GM18861 (cell line): ENCODE measurements around the gene GPS2.

ENCODE experiments used
- ATAC-seq: cut with Tn5 transposase; IDR thresholded peaks from one replicate; pipeline ENCODE4 v1.9.1; 2021; ENCODE audit not compliant: unreplicated experiment

Gene GPS2

DNA sequence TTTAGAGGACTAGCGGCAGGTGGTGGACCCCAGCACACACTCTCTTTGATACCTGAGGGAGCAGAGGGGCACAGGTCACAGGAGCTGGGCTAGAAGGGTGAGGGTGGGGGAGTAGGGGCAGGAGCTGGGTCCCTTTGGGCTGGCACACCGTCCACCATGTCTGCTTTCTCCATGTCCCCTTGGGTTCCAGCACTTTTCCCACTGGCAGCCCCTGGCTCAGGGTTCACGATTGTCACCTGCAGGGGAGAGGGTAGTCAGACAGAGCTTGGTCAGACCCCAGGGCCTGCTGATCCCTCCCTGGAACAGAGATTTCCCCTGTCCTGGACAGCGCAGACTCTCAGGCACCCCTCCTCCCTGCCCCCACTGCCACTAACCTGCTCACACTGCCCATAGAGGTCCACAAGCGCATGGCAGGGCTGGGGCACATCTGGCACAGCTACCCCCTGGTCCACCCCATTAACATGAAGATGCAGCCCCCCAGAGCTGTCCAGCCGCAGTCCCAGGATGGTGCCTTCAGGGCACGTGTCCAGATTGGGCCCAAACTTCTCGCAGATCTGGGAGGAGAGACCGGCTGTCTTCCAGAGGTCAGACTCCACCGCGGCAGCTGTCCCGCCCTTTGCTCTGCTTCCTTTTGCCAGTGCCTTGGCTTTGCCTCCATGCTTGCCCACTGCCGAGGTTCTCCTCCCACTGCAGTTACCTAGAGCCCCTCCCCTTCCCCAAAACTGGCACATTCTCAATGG lies 3.1 kb upstream of the GPS2 start:
- no peak for ATAC-seq

DNA sequence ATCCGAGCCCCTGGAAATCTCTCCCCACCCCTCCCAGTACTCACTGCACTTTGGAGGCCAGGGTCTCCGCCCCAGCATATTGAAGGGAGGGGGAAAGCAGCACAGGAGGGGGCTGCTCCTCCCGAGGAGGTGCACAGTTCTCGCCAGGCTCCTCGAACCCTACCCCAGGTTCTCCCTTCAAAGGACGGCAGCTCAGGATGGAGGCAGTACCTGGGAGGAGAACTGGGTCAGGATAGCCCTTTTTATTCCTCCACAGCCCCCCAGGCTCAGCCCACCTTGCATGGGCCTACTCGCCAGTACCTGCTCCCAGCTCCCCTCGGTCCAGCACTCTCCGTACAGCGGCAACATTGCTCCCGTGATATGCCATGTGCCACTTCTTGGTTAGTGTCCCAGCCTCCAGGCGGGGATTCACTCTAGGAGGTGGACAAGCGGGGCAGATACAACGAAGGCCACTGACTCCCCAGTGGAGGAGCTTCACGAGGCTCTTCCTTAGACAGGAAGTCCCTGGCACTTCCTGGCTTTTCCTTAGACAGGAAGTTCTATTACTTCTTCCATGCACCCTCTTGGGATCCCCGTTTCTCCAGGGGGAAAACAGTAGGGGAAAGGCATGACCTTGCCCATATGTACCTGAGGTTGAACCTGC lies 2.1 kb upstream of the GPS2 start:
- no peak for ATAC-seq

DNA sequence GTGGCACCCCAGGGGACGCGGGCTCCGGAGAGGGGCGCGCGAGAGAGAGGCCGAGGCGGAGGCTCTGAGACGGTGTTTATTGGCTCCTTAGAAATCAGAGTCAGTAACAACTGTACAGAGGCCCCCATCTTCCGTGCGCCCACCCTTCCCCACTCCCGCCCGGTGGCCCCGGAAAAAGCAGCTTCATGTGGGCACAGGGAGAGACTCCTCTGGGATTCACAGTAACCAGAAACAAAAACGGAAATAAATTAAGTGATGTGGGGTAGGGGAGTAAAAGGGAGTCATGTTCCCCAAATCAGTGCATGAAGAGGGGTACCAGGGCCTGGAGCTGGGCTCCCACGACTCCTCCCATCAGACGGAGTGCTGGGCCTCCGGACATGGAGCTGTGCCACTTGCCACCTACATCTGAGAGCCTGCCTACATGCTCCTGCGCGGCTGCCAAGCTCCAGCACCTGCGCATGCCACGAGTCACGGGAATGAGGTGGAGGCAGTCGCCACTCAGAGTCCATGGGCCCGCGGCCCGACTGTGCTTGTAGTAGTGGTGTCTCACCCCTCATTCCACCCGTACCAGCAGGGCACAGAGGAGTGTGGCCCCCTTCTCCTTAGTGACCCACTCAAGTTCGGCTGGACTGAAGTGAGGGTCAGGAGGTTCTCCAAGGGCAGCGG lies 543 bp upstream of the GPS2 start:
- no peak for ATAC-seq

DNA sequence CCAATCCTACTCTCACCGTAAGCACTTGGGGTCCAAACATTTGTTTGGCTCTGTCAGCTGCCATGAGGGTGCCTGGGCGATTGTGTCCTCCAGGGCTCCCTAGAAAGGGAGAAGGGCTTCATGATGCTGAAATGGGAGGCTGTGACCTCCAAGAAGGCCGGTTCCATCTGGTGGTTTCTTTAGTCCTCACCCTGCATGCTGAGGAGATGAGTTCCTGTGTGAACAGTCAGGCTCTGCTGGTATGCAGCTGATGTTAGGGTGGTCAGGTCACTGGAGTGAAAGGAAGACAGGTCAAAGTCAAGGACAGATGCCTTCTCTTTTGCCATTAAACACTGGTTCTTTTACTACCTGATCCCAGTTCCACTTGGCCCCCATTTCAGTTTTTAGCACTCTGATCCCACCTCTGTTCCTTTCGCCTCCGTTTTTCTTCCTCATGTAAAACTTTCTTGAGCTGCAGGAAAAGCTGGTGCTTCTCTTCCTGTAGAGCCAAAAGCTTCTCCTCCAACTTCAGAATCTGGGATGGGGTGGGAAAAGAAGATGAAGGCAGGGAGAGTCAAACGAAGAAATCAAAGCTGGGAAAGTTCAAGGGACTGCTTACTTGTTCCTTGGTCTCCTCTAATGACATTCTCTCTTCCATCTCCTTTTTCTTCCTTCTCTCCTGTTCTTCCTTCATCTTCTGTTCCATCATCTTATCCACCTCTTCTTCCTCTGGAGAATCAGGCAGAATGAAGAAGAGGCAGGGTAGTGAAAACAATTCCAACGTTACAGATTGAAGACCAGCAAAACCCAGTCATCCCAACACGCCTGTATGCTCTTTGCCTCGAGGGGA lies 1.1 kb downstream of the GPS2 start:
- ATAC-seq, result no peak

DNA sequence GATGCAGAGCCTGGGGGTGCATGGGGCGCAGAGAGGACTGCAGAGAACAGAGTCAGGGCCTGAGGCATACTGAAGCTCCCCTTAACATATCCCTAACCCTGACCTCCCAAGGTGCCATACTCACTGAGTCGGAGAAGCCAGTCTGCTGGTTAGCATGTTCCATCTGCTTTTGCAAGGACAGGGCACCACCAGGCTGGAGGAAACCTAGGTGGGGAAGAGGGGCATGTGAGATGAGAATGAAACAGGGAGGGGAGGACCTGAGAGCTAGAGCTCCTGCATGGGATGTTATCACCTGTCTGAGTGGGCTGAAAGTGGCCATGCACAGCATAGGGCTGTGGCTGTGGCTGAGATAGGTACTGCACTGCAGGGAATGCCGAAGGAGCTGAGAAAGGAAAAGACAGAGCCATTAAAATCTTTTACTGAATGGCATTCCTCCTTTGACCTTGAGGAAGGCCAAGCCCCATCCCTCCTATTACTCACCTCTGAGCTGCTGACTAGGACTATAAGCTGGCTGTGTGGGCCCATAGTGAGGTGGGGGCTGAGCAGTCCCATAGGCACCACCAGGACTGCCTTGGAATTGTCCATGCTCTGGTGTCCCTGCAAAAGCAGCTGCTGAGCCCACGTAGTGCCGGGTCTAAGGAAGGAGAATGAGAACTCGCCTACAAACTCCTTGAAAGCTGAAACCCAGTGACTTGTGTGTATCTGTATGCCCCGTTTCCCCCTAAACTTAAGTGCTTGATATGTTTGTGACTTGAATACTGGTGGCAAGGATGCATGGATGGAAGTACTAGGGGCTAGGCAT lies 1.9 kb downstream of the GPS2 start:
- ATAC-seq, result no peak

DNA sequence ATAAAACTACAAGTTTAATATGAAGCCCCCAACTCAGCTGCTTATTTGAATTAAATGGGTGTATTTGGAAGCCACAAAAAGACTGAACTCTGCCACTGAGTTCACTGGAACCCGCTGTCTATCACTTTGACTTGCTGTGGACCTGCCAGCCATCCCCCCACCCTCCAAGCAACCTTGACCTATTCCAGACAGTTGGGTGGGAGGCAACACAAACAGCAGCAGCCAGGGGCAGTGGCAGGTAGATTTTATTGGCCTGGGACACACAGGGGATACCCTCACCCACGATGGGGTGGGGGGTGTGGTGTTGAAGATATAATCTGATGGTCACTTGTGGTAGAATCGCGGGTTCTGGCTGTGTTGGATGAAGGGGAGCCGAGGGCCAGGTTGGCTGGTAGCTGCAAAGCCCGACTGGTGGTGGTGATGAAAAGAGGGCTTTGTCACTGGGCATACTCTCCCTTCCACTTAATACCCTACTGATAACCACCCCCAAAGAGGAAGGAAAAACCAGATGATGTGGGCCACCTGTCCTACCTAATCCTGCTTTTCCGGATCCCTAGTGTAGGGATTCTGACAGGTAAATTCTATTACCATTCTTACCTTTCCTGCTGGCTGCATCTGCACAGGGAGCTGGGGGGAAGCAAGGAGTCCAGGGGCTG lies 2.6 kb downstream of the GPS2 start:
- ATAC-seq, result no peak

DNA sequence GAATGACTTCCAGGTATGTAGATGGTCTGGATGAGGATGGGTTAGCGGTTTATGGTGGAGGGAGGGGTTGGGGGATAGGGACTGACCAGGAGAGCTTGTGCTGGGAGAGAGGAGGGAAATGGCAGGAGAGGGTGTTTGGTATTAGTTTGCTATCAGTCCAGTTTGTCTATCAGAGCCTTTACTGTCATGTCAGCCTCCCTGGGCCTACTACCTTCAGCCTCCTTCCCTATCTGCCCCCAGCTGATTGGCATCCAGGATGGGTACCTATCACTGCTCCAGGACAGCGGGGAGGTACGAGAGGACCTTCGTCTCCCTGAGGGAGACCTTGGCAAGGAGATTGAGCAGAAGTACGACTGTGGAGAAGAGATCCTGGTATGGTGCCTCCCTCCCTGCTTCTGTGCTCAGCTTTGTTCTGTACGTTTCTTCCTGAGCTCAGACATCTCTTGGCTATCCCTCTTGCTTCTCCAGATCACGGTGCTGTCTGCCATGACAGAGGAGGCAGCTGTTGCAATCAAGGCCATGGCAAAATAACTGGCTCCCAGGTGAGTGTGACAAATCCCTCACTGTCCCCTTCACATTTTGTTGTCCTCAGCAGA lies 4.0 kb downstream of the GPS2 start:
- ATAC-seq, result no peak

DNA sequence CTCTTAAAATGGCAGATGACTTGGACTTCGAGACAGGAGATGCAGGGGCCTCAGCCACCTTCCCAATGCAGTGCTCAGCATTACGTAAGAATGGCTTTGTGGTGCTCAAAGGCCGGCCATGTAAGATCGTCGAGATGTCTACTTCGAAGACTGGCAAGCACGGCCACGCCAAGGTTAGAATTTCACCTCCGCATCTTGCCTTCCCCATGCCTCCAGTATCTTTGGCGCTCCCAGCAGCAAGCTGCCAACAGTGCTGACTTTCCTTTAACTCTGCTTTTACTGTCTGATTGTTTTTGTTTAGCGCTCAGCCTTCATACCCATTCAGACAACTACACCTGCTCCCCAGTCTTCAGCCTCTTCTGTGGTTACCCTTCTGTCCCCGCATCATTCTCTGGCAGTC lies 5.5 kb downstream of the GPS2 start:
- no peak for ATAC-seq

DNA sequence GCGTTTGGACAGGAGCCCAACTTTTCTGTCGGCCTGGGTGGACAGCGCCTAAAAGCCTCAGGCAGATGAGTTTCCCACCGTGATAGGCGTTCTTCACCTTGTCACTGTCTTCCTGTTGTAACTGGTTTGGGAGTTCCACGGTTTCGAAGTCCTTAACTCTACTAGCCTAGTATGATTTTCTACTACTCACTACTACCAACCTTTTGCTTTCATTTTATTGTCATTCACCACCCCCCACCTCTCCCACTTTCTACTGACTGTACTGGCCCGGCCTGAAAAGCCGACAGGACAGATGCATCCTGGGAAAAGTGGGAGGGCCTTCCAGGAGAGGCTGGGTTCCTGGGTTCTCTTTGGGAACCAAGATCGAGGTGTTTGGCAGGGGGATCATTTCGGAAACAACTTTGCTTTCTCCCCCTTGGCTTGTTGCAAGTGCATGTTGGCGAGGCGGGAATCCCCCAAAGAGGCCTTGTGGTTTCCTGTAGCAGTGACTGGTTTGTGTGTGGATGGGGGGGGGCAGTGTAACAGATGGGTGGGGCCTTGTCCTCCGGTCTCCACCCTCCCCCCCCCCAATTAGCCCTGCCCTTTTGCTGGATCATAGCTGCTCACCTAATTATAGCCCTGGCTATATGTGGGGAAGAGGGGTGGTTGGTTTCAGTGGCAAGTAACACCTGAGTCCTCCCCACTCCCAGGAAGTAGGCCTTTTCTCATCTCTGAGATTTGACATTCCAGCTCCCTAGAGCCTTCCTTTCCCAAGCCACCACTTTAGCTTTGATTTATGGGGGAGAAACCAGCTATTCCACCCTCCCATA lies 6.3 kb downstream of the GPS2 start:
- no peak for ATAC-seq

DNA sequence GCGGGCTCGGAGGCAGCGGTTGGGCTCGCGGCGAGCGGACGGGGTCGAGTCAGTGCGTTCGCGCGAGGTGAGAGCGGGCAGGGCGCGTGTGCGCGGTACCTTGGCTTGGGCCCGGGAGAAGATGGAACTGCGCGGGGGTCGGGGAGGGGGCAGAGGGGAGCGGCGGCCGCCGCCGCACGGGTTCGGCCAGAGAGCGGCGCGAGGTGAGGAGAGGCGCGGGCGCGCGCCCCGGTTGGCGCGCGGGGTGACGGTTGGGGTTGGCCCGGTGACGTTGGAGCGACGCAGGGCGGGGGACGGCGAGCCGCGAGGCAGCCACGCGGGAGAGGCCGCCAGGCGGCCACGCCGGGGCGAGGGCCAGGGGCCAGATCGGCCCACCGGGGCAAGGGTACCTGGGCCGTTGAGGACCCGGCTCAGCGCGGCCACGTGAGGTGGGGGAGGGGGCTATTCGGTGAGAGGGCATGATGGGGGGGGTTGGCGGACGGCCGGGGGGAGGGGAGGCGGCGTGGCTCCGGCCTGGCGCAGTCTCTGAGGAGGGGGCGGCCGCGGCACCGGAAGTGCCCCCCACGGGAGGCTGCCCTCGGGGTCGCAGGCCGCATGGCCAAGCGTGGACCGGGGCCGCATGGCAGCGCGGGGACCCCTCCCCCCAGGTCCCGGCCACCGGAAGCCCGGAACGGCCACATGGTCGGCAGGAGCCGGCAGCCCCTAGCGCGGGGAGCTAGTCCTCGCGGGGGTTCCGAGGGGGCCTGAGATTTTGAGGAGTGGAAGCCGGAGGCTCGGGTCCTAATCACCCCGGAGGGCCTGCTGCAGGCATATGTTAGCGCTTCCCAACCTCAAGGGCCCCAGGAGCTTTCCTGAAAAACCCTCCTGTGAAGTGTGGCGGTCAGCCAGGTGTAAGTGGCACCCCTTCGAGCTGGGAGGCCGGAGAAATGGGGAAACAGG lies 7.2 kb downstream of the GPS2 start:
- ATAC-seq, result no peak

DNA sequence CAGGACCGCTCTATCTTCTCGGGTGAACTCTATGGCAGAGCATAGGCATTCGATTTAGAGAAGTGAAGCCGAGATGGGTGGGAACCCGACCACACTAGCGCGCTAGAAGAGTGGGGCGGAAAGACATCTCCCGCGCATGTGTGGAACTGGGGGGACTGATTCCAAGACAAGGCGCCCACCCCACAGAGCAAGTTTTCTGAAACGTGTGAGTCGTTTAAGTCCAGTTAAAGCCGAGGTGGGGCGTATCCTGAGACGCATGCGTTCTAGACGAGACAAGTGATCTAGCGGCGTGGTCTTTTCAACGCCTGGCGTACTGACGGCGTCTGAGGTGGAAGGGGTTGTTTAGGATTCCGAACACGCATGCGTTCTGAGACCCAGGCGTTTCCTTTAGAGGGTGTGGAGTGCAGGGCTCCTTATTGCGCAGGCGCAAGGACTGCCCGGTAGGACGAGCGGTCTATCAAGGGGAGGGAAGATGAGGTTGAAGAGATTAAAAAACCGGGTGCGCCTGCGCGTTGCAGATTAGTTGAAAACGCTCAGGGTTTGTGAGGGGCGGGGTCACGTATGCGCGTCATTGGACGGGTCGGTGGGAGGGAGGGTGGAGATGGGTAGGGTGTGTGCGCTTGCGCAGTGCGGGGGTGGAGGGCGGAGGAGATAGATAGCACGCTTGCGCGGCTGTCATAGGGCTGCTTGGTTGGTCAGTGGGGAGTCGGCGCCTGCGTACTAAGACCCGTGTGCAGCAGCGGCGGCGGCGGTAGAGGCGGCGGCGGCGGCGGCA lies 8.1 kb downstream of the GPS2 start, which contains the start of gene EIF5A:
EIF5A (plus strand) TSS at position 718 of the 775 bp plus-strand sequence. CDS start 2,008 bp downstream, outside the sequence.
- ATAC-seq, result peak; percentile 57

DNA sequence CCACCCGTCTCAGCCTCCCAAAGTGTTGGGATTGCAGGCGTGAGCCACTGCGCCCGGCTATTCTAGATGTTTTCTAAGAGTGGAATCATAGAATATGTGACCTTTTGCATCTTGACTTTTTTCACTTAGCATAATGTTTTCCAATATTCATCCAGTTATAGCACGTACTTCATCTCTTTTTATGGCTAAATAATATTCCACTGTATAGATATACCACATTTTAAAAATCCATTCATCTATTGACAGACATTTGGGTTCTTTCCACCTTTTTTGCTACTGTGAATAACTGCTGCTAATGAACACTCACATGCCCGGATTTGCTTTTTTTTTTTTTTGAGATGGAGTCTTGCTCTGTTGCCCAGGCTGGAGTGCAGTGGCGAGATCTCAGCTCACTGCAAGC lies 11.0 kb downstream of the GPS2 start:
- no peak for ATAC-seq

DNA sequence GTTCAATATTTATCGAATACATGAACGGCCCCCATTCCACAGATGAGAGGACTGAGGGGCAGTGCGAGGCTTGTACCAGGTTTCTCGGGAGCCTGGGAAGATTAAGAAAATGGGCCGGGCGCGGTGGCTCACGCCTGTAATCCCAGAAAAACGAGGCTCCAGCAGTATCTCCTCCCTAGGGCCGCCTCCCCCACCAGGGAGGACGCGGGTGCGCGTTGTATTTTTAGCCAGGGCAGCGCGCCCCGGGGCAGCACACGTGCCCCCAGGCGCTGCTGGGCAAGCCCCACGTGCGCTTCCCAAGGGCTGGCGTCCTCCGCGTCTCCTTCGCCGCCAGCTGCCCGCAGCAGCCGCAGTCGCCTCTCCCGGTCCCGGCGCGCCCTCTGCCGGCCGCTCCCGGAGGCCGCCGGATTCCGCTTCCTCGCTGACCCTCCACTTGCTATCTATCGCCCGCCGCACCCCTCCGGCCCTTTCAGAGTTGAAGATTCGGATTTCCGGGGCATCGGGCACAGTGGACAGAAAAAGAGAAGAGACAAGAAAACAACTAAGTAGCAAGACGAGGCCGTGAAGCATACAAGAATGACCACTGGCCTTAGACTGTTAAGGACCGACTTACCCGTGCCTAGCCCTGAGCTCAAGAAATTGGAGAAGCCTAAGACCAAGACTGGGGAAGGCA lies 18.8 kb downstream of the GPS2 start:
- ATAC-seq, result no peak

DNA sequence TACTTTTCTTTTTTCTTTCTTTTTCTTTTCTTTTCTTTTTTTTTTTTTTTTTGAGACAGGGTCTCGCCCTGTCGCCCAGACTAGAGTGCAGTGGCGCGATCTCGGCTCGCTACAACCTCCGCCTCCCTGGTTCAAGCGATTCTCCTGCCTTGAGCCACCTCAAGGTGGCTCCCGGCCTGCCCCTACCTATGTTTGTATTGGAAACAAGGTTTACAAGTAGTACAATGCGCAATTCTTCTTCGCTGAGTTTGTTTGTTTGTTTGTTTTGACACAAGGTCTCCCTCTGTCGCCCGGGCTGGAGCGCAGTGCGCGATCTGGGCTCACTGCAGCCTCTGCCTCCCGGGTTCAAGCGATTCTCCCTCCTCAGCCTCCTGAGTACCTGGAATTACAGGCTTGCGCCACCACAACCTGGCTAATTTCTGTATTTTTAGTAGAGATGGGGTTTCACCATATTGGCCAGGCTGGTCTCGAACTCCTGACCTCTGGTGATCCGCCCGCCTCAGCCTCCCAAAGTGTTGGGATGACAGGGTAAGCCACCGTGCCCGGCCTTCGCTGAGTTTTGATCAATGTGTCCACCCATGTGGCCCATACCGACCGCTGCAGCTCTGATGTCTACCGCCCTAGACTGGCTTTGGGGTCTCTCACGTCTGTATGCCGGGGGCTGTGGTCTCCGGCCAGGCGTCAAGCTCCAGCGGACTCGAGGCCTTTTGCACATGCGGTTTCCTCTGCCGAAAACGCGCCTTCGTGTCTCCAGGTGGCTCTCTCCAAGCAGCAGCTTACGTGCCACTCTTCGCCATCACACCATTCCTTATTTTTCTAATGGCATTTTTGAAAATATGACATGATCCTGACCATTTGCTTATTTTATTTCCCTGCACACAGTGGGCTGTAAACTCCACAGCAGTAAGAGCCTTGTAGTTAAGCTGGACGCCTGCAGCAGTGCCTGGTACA lies 19.7 kb downstream of the GPS2 start:
- no peak for ATAC-seq

DNA sequence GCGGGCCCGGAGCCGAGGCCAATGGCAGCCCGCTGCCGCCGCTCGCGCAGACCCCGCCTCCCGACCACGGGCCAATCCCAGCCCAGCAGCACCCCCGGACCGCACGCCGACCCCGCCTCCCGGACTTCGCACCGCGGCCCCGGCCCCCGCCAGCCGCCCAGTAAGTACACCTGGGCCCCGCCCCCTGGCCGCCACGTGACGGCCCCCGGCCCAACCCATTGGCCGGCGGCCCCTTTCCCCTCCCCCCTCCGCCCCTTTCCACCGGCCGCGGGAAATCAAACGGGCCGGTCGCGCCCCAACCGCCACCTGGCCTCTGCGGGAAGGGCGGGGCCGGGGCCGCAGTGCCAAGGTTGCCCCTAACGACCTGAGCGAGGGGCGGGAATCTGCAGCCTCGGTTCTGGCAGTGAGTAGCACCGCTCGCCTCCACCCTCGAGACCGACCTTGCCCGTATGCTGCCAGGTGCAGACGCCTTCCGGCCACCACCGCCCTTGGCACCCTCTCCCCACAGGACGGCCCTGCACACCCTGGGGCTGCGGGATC lies 20.5 kb downstream of the GPS2 start, which contains the start of gene YBX2:
YBX2 (minus strand) TSS at position 26 of the 540 bp plus-strand sequence. CDS start 139 bp downstream, outside the sequence.
- no peak for ATAC-seq
